ENCODE measurements around the gene ADGRG3. TPM values are rescaled to one million over a fixed set of nuclear protein-coding genes. Genes with fewer than 3 reads are reported as not detected.

The ADGRG3 gene
- total and polyA plus RNA-seq, 9 of the 15 experiments (the other 6 are each of a cell fraction or from before 2014, with no cell fraction given) = 0.09 to 0.52 (median 0.14) TPM; not detected in 3

GRCh38 chr16:57628008-57628781 is 39.9 kb upstream of the ADGRG3 start, which contains the start of gene ADGRG1 (continued):
- TF ChIP-seq ZNF407 (IDR thresholded peaks at IDR 0.05; ENCODE audit: low read depth) (no peak), DACH1 (IDR thresholded peaks at IDR 0.05; ENCODE audit: partially characterized antibody) (peak; percentile 64), ARID4B (CRISPR knock-in tag; IDR thresholded peaks at IDR 0.05) (0 out of 2 replicates have a peak, but pooled peaks have one; percentile 39), SUPT5H (IDR thresholded peaks at IDR 0.05) (no peak), ZNF316 (IDR thresholded peaks at IDR 0.05) (peak; percentile 52), POLR2G (IDR thresholded peaks at IDR 0.05; ENCODE audit: low read depth, low read length) (peak; percentile 33; the same call in 1 of the 2 replicates), KDM2B (CRISPR knock-in tag; IDR thresholded peaks at IDR 0.05) (no peak), CTCF (IDR thresholded peaks at IDR 0.05 in 2 of 3, conservative IDR thresholded peaks at IDR 0.05 in 1 of 3; ENCODE audit: insufficient read depth in 2 of 3, low read depth in 1 of 3, low read length in 3 of 3) (peak; percentile 31 to 45 (median 44); a peak in 4 of 6 replicates), ARID3B (CRISPR knock-in tag; IDR thresholded peaks at IDR 0.05; ENCODE audit: borderline replicate concordance) (no peak), POLR2AphosphoS5 (IDR thresholded peaks at IDR 0.05; ENCODE audit: control insufficient read depth, insufficient read depth, low read depth, low read length) (no peak)
